ENCODE results near the gene SAP30BP.
A peak's percentile ranks its signal among the peaks of the same experiment; 100 is the strongest.

Gene SAP30BP

DNA sequence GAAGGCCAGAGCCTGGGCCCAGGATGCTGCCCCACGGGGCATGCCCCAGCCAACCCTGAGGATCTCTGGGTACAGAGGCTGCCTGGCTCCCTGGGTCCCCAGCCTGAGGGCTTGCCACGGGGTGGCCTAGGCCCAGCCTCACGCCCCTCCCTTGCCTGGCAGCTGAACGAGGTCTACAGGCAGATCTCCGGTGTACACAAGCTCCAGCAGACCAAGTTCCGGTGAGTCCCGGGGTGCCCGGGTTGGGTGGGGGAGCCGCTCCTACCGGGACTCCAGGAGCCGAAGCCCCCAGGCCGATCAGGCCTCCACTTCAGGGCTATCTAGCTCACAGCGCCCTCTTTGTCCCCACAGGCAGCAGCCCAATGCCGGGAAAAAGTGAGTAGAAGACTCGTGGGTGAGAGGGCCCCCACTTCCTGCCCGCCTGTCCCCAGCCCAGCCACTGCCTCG, 73.5 kb downstream of the SAP30BP start:
- DNase-seq (ENCODE audit: low spot score) = no peak

DNA sequence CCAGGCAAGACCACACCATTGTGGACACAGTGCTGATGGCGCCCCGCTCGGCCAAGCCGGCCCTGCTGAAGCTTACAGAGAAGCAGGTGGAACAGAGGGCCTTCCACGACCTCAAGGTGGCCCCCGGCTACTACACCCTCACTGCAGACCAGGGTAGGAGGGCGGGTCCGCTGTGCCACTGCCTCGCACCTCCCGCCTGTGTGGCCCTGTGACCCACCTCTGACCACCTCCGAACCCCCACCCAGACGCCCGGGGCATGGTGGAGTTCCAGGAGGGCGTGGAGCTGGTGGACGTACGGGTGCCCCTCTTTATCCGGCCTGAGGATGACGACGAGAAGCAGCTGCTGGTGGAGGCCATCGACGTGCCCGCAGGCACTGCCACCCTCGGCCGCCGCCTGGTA, 75.2 kb downstream of the SAP30BP start:
- DNase-seq (ENCODE audit: low spot score) = no peak

DNA sequence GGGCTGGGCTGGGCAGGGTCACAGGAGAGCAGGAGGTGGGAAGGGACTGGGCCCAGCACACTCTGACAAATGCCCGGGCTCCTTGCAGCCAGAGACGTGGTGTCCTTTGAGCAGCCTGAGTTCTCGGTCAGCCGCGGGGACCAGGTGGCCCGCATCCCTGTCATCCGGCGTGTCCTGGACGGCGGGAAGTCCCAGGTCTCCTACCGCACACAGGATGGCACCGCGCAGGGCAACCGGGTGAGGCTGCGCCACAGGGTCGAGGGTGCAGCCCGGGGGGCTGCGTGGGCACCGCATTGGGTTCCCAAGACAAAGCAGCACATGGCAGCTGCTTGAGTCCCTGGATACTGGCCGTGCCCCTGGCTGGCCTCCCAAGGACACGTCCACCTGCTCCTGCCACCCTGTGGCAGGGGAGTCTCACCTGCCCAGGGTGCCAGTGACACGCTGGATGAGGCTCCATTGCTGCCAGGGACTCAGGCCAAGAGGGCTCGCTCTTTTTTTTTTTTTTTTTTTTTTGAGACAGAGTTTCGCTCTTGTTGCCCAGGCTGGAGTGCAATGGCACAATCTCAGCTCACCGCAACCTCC, 76.6 kb downstream of the SAP30BP start:
- no peak for DNase-seq (ENCODE audit: low spot score)

DNA sequence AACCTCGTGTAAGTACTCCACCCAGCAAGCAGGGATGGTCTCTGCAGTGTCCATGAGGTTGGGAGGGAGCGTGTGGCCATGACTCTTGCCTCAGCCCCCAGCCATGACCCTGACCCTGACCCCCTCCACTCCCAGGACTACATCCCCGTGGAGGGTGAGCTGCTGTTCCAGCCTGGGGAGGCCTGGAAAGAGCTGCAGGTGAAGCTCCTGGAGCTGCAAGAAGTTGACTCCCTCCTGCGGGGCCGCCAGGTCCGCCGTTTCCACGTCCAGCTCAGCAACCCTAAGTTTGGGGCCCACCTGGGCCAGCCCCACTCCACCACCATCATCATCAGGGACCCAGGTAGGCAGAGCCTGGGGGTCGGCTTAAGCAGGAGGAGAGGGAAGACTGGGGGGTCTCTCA, 81.6 kb downstream of the SAP30BP start:
- DNase-seq (ENCODE audit: low spot score) = no peak

DNA sequence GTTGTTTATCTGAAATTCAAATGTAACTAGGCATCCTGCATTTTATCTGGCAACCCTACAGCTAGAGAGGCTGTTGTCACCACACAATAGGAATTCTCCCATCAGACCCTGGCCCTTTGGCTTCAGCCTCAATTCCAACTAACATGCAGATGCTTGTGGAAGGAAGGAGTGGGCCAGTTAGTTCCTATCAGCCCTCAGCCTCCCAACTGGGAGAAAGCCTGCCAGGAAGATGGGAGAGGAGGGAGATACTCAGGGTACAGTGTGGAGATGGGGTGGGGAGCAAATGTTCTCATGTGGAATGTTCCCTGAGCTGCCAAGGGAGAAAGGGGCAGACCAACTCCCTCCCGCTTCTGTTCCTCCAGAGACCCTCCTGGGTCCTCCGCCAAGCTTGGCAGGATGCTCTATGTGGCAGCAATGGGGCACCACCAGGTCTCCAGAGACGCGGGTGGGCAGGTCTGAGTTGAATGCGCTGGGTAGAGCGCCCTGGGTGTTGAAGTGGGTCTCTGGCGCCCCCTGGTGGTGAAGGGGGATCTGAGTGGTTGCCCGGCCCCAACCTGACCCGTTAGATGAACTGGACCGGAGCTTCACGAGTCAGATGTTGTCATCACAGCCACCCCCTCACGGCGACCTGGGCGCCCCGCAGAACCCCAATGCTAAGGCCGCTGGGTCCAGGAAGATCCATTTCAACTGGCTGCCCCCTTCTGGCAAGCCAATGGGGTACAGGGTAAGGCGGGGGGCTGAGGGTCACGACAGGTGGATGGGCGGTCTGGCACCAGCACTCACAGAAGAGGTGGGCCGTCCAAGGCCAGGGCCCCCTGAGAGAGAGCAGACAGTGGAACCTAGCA, 82.6 kb downstream of the SAP30BP start:
- DNase-seq (ENCODE audit: low spot score) = peak; percentile 89

DNA sequence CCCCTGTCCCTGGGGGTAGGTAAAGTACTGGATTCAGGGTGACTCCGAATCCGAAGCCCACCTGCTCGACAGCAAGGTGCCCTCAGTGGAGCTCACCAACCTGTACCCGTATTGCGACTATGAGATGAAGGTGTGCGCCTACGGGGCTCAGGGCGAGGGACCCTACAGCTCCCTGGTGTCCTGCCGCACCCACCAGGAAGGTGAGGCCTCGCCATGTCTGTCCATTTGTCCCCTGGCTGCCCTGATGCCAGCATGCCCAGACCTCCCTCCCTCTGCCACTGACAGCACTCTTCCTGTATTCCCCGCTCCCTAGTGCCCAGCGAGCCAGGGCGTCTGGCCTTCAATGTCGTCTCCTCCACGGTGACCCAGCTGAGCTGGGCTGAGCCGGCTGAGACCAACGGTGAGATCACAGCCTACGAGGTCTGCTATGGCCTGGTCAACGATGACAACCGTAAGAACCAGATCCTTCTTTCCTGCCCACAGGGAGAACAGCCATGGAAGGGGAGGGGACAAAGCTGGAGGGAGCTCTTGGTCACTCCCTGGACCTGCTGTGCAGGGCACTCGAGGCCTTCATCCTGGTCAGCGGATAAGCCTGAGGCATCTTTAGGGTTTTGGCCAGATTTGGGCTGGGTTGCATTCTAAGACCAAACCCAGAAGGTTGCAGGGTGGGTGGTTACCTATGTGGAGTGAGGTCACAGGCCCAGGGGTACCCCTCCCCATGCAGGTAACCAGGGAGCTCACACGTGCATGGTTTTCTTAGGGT, 83.7 kb downstream of the SAP30BP start:
- DNase-seq (ENCODE audit: low spot score) = no peak

DNA sequence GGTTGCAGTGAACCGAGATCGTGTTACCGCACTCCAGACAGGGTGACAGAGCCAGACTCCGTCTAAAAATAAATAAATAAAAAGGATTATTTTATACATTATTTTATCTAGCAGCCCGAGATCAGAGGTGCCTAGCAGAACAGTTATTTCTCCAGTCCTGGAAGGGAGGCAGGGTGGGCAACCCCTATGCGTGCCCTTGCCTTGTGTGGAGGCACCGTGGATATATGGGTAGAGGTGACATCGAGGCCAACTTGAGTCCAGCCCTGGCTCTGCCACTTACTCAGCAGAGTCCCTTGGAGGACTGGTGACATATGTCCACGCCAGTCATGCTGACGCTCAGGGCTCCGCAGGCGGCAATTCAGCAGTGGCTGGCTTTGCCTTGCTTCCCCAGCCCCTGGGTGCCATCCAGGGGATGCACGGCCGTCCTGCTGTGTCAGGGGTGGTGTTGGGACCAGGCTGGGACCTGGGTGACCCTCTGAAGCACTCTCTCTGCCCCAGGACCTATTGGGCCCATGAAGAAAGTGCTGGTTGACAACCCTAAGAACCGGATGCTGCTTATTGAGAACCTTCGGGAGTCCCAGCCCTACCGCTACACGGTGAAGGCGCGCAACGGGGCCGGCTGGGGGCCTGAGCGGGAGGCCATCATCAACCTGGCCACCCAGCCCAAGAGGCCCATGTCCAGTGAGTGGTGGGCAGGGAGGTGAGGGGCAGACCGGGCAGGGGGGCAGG, 84.7 kb downstream of the SAP30BP start:
- no peak for DNase-seq (ENCODE audit: low spot score)

DNA sequence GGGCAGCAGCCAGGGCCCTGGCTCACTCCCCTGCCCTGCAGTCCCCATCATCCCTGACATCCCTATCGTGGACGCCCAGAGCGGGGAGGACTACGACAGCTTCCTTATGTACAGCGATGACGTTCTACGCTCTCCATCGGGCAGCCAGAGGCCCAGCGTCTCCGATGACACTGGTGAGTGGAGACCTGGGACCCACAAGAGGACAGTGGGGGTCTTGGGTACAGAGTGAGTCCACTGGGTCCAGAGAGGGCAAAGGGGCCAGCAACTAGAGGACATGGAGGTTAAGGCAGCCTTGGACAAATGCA, 85.2 kb downstream of the SAP30BP start:
- DNase-seq (ENCODE audit: low spot score) = no peak

DNA sequence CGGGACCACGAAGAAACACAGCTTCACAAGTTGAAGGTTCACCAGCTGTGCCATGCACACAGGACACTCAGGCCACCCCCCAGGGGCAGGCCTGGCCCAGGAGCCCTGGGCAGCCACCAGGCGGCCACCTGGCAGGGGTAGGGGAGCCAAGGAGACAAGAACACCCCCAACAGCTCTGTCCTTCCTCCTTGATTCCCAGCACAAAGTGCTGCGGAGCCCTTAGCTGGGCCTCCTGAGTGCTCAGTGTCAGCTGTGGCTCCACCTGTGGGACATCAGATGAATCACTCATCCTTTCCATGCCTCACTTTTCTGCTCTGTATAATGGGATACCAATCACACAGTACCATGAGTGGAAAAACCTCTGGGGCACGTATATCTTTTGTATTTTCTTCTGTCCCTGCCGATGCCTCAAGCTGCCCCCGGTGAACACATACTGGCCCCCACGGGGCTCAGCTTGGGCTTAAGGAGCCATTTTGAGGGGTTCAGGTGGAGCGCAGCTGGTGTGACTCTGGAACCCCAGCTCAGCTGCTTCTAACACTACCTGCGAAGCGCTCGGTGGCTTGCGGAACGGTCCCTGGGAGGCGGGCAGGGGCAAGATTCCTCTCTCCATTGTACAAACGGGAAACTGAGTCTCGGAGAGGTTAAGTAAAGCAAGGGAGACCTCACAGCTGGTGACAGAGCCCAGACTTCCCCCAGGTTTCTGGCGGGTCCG, 85.8 kb downstream of the SAP30BP start:
- peak; percentile 70 for DNase-seq (ENCODE audit: low spot score)

DNA sequence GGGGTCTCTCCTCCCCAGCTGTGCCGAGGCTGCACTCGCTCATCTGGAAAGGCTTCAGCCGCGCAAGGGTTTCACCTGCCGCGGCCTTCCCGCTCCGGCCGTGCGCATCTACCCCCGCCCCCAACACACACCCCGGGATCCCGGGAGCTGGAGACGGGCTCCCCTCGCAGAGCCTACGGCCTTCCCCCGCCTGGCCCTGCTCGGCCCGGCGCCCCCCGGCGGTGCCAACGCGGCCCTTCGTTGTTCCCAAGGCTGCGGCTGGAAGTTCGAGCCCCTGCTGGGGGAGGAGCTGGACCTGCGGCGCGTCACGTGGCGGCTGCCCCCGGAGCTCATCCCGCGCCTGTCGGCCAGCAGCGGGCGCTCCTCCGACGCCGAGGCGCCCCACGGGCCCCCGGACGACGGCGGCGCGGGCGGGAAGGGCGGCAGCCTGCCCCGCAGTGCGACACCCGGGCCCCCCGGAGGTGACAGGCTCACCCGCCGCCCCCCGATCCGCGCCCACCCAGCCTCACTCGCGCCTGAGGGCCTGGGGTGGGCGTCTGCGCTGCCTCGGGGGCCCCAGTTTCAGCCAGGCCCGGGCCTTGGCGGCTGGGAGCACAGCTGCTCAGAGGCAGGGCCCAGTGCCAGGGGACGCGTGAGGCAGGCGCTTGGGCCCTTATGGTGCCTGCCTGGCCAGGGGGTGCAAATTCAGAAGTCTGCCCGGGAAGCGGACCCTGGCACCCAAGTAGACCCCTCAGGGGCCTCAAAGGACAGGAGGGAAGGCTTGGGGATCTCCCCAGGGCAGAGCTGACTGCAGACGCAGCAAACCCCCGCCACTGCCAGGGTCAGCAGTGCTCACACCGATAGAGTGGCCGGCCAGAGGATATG, 86.6 kb downstream of the SAP30BP start:
- peak; percentile 76 for DNase-seq (ENCODE audit: low spot score)

DNA sequence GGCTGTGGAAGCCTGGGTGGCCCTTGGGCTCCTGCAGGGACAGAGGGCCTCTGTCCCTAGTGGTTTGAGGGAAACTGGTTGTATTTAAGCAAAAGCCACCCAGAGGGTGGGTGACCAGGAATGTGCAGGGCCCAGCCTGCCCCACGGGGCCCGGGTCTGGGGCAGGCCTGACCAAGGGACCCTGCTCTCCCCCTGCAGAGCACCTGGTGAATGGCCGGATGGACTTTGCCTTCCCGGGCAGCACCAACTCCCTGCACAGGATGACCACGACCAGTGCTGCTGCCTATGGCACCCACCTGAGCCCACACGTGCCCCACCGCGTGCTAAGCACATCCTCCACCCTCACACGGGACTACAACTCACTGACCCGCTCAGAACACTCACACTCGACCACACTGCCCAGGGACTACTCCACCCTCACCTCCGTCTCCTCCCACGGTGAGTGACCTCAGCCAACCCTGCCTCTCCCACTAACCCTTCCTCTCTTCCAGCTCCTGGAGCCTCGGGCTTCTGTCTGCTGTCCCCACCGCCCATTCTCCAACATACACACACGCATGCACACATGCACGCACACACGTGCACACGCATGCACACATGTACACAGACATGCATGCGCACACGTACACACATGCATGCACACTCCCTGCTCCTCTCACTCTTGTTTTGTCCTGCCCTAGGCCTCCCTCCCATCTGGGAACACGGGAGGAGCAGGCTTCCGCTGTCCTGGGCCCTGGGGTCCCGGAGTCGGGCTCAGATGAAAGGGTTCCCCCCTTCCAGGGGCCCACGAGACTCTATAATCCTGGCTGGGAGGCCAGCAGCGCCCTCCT, 87.5 kb downstream of the SAP30BP start:
- peak; percentile 14 for DNase-seq (ENCODE audit: low spot score)

DNA sequence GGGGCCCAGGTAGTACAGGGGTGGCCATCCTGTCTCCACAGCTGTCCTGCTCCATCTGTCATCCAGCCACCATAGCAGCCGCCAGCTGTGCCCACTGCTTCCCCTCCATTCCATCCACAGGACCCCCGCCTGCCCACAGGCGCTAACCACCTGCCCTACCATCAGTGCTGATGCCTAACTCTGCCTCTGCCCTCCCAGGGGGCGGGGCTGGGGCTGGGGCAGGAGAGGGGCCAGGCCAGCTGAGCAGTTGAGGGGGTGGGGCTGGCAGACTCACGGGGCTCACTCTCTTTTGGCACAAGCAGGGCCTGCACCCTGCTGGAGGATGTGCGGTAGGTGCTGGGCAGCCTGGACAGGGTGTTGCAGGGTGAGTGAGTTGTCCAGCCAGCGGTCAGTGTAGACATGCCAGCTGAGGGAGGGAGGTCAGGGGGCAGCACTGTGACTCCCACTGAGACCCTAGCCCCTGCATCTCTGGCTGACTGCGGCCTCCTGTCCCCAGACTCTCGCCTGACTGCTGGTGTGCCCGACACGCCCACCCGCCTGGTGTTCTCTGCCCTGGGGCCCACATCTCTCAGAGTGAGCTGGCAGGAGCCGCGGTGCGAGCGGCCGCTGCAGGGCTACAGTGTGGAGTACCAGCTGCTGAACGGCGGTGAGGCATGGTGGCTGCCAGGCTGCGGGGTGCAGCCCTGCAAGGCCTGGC, 88.2 kb downstream of the SAP30BP start:
- peak; percentile 46 for DNase-seq (ENCODE audit: low spot score)

DNA sequence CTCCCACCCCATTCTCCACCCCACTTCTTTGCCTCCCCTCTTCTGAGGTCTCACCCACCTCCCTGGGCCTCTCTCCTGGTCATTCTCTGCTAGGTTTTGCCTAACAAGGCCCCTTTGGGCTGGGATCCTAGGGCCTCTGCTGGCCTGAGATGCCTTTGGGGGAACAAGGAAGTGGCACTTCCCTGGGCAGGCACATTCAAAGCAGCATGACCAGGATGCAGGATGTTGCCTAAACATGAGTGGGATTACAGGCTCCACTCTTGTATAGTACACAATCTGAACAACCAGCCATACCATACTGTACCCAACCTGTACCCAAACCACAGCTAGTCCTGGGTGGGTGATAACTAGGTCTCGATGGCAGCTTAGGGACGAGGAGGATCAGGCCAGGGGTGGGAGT, 88.9 kb downstream of the SAP30BP start:
- no peak for DNase-seq (ENCODE audit: low spot score)

DNA sequence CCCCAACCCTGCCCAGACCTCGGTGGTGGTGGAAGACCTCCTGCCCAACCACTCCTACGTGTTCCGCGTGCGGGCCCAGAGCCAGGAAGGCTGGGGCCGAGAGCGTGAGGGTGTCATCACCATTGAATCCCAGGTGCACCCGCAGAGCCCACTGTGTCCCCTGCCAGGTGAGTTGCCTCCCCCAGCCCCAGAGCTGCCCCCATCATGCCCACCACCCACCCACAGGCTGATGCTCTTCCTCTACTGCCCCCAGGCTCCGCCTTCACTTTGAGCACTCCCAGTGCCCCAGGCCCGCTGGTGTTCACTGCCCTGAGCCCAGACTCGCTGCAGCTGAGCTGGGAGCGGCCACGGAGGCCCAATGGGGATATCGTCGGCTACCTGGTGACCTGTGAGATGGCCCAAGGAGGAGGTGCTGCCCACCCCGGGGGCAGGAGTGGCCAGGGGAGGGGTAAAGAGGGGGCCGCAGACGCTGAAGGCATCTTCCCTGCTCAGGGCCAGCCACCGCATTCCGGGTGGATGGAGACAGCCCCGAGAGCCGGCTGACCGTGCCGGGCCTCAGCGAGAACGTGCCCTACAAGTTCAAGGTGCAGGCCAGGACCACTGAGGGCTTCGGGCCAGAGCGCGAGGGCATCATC, 89.4 kb downstream of the SAP30BP start:
- DNase-seq (ENCODE audit: low spot score) = no peak

DNA sequence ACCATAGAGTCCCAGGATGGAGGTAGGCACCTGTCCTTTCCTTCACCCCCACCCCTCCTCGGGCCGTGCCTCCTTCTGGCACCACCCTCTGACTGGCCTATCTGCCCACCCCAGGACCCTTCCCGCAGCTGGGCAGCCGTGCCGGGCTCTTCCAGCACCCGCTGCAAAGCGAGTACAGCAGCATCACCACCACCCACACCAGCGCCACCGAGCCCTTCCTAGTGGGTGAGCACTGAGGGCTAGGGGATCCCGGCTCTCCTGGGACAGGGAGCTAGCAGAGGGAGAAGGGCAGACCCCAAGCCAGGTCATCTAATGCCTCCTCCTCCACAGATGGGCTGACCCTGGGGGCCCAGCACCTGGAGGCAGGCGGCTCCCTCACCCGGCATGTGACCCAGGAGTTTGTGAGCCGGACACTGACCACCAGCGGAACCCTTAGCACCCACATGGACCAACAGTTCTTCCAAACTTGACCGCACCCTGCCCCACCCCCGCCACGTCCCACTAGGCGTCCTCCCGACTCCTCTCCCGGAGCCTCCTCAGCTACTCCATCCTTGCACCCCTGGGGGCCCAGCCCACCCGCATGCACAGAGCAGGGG, 90.0 kb downstream of the SAP30BP start:
- DNase-seq (ENCODE audit: low spot score) = no peak
